ENCODE measurements around the gene GALNT9. TPM values are rescaled to one million over a fixed set of nuclear protein-coding genes. Genes with fewer than 3 reads are reported as not detected.

GALNT9 gene
- total RNA-seq, 1 experiment from 2014 or later = 1.7 TPM

DNA sequence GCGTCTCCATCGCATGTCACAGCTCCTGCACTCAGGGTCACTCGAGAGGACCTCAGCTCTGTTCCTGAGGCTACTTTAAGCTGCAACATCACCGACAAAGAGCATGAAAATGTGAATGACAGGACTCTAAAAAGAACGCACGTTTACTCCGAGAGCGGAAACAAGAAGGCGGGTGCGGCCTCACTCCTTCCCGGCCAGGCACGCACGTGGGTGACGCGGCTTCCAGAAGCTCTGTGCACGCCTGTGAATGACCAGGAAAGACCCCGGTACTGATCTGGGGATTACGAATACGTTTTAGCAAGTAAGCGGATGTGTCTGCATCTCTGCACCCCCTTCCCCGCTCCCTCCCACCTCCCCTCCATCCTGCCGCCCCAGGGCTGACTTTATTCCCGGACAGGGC is 15.2 kb upstream of the GALNT9 start:
- no peak for DNase-seq (ENCODE audit: low spot score)

DNA sequence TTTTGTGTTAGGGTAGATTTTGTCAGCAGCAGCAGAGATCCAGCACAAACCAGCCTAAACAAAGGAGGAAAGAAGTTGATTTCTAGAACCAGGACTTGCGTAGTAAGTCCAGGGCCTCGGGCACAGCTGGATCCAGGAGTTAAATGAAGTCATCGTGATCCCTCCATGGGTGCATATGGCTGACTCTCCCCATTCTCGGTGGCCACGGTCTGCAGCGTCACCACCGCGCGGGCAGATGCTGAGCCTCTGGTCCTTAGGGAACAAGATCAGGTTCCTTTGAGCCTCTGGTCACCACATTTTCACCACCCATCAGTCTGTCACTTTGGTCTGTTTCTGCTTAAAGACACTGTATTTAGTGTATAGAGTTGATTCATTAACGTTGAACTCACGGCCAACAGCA is 14.8 kb upstream of the GALNT9 start:
- DNase-seq (ENCODE audit: low spot score) = no peak

DNA sequence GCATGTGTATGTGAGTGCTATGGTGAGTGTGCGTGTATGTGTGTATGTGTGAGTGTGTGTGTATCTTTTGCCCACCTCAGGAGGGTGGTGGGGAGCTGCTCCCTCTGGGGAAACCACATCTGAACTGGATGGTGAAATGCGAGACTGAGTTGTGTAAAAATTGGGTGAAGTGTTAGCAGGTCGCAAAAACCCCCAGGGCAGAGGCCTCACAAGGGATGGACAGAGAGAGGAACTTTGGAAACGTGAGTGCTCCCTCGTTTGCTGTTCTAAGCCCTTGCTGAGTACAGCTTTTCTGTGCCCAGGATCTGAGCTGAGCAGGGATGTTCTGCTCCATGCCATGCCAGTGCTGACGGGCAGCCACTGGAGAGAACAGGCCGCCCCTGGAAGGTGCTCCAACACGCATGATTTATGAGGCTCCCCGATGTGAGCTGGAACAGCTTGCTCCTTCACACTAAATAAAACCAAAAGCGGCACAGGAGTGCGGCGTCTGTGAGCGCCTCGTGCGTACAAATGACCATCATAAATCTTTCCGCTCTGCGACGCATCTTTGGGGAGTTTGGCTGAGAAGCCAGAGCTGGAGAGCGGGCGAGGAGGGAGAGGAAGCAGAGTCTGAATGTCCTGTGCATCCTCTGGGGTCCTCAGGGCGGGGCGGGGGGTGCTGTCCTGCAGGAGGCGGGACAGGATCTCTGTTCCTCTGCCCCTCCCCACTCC is 14.1 kb upstream of the GALNT9 start:
- DNase-seq (ENCODE audit: low spot score) = no peak

DNA sequence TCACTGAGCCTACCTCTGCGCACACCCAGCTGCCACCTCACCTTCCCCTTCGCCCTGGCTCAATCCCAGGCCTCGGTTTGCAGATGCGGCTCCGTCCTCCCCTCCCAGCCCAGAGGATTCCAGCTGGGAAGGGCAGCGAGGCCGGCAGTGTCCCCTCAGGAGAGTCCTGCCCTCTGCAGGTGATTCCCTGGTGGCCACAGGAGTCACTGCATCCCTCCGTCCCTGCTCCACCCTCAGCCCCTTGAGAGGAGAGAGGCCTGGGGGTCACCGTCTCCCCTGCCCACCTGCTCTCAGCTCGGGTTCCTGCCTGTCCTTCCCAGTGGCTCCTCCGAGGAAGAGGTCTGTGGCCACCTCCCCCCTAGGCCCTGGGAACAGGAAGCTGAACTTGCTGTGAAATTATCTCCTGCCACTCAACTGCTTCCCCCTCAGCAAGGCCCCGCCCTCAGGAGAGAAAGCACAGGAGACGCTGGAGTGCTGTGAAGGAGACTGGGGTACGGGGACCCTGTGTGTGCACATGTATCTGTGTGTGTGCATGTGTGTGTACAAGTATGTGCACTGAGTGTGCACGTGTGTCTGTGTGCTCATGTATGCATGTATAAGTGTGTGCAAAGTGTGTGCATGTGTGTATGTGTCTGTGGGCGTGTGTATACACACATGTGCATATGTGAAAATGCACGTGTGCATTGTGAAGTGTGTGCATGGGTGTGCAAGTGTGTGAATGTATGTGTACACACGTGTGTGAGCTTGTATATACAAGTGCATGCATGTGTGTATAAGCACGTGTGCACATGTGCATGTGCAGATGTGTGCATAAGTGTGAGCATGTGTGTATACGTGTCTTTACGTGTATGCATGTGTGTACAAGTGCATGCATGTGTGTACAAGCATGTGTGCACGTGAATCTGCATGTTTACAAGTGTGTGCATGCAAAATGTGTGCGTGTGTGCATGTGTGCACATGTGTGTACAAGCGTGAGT is 13.2 kb upstream of the GALNT9 start:
- no peak for DNase-seq (ENCODE audit: low spot score)

DNA sequence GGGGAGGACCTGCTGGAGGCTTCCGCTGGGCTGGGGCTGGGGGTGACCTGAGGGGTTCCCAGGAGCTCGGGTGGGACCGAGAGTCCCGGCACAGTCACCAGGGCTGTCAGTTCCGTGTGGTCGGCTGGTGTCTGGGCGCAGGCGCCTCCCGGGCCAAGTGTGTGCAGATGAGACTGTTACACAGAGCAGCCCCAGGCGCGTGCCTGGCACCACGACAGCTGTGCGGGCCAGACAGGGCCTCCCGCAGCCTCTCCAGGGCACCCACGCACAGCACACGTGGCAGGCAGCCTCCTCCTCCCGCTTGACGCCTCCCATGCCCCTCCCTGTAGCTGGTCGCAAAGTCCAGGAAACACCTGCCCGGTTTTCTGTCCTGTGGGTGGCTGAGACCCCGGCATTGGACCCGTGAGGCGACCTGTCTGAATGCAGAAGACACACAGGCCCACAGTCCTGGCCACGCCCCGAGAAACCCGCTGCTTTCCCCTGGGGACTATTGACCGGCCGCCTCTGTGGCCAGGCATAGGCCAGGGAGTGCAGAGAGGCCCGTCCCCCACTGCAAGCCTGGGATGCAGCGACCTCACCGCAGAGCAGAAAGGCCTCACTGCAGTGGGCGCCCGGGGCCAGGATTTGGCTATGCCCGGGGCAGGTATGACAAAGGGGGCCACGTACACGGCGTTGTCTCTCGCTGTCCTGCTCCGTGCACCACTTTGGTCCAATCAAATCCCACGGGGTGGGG is 12.1 kb upstream of the GALNT9 start:
- DNase-seq (ENCODE audit: low spot score) = no peak

DNA sequence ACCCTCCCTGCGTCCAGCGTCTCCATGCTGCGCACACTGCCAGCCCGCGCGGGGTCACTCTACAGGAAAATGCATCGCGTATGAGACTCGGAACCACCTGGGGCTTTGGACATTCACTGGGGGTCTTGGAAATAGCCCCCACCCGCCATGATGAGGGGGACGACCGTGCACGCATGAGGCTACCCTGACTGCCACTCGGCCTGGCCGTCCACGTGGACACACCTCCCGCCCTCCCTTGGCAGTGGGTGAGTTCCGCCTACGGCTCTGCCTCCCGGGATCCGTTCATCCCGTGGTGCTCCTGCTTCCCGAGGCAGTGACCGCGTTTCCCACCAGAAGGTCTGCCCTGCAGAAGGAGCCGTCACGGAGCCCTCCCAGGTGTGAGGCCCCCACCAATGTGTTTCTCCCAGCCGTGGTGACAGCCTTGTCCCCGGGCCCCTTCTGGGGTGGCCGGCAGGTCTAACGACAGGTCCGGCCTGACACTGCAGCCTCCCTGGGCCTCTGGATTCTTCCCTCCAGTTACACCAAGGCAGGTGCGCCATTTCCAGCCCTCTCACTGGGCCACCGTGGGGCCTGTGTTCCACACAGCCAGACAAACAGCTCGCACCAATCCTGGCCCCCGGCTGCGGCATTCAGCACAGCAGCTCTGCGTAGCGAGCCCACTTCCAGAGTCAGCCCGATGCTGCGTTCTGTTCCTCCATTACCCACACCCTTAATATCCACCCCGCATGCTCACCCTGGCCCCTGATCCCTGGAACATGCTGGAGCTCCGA is 11.1 kb upstream of the GALNT9 start:
- DNase-seq (ENCODE audit: low spot score) = no peak

DNA sequence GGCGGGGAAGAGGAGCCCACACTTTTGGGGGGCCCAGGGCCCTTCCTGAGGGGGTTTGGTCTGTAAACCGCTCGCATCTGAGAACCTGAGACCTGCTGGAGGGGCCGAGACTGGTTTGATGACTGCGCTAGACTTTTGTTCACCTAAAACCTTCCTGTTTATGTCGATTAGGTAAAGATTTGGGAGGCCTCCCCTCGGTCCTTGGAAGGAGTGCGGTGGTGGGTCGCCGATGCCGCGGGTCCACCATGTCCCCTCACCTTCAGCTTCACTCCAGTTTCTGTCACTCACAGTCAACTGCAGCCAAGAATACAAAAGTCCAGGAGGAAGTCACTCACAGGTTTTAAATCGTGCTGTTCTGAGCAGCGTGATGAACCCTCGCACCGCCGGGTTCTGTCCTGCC is 10.5 kb upstream of the GALNT9 start:
- no peak for DNase-seq (ENCODE audit: low spot score)

DNA sequence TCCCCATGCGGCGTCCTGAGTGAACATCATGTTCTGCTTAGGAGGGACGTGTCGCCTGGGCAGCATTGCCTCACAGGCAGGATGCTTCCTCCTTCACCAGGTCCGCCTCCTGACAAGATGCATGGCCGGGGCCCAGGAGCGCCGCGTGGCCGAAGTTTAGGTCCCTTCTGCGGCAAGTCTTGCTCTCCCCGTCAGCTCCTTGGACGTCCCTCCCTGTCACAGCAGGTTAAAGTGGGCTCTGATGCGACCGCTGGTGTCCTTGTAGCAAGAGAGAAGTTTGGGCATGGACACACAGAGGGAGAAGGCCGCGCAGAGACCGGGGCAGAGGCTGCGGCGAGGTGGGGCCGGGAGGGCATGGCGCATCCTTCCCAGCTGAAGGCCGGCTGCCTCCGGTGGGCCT is 9.4 kb upstream of the GALNT9 start:
- DNase-seq (ENCODE audit: low spot score) = no peak

DNA sequence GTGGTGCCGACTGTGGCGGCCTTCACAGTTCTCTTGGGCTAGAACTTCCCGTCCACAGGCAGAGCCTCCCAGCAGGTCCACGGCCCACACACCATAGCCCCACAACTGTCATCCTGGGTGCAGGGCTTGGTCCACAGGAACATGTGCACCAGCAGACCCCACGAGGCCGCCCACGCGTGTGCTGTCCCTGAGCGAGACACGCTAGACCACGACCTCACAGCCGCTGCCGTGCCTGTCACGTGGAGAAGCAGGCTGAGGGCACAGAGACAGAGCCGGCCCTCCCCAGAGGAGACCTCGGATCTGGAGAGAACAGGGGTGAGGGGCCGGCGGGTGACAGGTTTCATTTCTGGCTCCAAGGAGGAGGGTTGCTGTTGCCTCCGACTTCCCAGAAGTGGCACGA is 8.9 kb upstream of the GALNT9 start:
- no peak for DNase-seq (ENCODE audit: low spot score)

DNA sequence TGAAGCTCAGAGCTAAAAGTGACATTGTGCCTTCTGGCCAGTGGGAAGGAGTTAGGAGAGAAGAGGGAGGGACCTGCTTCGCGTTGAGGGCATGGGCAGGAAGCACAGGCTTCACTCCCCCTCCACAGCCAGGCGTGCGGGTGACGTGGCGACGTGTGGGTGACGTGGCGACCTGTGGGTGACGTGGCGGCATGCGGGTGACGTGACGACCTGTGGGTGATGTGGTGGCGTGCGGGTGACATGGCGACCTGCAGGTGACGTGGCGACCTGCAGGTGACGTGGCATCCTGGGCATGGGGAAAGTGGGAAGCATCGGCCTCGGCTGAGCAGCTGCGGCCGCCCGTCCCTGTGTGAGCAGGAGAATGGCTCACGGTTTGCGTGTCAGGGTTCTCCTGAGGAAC is 8.2 kb upstream of the GALNT9 start:
- no peak for DNase-seq (ENCODE audit: low spot score)

DNA sequence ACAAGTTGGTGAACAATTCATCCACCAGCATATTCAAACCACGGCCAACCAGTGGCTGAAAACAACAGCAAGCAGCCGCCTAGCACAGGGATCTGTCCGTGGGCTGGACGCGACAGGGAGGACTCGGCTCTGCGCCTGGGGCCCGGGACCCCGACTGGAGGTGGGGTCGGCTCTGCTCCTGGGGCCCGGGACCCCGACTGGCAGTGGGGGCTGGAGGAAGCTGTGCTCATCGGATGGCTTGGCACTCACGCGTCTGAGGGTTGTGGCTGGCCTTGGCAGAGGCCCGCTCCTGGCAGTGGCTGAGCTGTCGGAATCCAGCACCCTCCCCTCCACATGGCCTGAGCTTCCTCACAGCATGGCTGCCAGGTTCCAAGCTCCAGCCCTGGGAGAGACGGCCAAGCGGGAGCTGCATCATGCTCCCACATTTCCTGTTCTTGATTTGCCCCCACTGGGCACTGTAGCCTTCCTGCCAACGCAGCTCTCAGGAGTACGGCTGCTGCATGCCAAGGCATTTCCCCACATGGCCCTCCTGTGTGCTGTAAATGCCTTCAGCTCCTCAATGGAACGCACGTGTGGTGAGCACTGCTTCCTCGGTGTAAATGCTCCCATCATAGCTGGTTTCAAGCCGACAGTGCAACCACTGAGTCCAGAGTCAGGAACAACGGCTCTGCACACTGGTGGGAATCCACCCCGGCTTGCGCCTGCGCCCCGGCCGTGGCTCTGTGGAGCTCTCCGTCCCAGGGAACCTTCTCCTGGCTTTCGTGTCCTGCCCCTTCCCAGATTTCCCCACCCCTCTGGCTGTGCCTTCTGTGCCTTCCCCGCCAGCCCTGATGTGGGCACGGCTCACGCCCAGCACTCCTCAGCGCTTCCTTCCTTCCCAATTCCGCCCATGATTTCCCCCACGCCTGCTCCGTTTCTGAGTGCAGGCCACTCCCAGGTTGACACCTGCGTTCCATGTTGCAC is 7.3 kb upstream of the GALNT9 start:
- DNase-seq (ENCODE audit: low spot score) = no peak

DNA sequence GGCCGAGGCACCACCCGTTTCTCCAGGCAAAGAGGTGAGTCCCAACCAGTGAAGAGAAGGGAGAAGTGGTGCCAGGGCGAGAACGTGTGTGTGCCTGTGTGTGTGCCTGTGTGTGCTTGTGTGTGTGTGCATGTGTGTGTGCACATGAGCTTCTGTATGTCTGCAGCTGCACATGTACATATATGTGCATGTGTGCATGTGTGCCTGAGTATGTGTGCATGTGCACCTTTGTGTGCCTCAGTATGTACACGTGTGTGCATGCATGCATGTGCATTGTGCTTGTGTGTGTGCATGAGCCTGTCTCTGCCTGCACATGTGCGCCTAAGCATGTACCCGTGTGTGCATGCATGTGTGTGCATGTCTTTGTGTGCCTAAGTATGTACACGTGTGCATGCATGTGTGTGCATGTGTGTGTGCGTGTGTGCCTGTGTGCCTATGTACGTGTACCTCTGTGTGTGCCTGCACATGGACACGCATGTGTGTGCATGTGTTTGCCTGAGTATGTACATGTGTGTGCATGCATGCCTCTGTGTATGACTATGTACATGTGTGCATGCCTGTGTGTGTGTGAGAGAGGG is 5.9 kb upstream of the GALNT9 start:
- DNase-seq (ENCODE audit: low spot score) = no peak

DNA sequence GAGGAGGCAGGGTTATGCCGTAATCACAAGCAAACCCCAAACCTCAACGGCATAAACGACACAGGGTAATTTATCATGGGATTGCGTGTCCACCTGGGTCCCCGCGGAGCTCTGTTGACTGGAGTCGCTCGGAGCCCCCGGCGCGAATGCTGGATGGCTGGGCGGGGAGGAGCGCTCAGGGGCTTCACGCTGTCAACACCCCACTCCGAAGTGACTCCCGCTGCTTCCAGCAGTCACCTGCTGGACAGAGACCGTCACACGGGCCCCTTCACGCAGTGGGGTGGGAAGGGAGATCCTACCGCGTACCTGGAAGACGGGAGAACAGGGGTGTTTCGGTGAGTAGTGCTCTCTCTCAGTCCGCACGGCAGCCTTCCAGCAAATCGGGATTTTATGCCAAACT is 4.4 kb upstream of the GALNT9 start:
- DNase-seq (ENCODE audit: low spot score) = no peak

DNA sequence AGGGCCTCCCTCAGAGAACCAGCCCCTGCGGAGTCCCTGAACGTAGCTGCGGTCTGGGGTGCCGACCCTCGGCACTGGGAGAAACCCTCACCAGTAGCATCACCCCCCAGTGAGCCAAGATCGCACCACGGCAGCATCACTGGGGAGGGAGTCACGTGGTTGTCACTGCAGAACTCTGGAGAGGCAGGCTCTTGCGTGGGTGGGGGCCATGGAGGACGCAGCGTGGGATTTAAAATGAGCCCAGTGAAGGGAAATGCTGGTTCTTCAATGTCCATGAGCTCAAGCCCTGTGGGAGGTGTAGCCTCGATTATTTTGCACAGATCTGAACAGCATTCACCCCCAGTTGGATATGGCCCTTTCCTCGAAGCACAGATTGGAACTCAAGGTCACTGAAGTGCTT is 3.9 kb upstream of the GALNT9 start:
- no peak for DNase-seq (ENCODE audit: low spot score)

DNA sequence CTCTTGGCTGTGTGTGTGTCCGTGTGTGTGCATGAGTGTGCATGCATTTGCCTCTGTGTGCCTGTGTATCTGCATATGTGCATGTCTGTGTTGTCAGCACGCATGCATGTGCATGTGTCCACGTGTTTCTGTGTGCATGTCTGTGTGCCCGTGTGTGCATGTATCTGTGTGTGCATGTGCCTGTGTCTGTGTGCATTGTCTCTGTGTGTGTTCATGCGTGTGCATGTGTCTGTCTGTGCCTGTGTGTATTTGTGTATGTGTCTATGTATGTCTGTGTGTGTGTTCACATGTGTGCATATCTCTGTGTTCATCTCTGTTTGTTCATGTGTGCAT is 1.1 kb upstream of the GALNT9 start:
- DNase-seq (ENCODE audit: low spot score) = no peak

DNA sequence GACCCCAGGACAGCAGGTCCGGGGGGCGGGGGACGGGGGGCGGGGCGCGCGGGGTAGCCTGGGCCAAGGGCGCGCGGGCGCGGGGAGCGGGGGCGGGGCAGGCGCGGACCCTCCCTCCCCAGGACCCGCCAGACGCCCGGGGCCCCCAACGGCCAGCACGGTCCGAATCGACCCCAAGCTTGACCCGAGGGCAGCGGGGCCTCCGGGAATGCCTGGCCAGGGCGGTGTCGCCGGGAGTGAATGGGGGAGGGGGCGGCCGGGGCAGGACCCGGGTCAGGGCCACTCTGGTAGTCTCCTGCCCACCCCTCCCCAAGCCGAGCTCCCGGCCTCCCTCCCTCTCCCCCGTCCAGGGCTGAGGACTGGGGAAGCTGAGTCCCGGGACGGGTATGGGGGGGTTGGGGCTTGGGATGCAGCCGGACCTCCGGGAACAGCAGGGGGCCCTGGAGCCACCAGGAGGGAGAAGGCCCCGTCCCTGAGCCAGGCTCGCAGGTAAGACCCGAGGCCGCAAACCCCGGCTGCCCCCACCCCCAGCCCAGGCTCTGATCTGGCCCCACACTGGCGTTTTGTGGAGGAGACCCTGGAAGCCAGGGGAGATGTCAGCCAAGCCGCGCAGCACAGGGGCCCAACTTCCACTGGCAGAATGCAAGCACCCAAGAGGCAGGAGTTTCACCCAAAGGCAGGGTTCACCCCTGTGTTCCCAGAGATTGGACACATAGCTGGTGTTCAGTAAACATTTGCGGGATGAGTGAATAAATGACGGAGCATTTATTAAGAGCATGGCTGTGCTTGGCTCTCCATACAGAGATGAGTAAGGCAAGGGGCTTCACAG is 545 bp upstream of the GALNT9 start:
- no peak for DNase-seq (ENCODE audit: low spot score)

DNA sequence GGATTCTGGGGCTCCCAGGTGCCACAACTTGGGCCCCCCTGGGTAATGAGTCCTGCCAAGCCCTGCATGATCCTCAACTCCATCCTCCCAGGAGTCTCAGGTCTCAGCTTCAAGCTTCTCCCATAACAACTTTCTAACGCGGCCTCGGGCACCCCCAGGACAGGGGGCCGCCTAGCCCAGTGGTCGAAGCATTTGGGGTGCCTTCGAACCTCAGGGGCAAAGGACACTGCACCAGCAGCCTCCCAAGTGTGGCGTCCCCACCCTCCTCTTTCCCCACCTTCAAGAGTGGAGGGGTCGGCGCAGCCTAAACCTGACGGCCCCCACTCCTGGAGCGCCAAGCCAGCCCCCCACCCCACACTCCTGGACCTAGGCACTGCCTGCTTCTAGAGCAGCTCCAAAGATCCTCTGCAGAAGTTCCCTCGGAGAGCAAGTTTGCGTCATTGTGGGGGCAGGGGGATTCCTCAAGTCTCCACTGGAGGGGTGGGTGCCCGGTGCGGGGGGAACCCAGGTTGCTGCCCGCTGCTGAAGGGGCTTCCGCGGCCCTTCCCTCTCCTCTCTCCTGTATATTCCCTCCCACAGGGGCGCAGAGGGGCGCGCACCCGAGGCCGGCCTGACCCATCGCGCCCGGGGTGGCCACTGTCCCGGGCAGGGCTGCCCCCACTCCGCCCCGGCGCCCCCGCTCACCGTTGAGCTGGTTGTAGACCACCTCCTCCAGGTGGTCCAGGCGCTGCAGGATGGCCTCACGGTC is 933 bp downstream of the GALNT9 start:
- no peak for DNase-seq (ENCODE audit: low spot score)

DNA sequence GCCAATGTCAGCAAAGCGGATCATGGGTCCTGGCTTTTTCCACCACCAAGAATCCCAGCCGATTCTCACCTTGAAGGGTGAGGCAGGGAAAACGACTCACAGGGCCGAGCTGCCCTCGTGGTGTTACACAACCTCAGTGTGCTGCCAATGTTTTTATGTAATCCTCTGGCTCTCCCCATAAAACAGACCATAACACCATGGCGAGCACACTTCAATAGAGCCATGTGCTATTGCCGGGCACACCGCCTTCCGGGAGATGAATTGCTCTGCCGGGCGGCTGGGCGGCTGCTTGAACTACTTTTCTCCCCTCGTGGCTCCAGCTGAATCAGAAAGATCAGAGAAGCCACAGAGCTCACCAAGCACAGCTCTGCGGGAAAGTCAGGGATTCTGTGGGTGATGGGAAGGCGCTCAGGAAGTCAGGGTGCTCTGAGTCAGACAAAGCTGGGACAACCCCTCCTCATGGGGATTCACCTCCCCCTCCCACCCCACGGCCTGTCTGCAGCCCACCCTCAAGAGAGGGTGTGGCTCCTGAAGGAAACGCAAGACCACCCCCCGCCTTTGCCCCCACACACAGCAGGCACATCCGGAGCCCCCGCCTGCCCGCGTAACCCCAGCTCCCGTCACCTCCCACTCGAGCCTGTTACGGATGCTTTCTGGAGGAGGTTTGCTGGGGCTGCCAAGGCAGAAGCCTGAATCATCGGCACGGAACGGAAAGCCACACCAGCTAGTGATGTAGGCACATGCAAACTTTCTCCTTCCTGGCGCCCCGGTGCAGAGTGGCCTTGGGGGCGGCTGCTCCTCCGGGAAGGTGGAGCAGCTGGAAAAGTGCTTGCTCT is 1.8 kb downstream of the GALNT9 start:
- peak; percentile 88 for DNase-seq (ENCODE audit: low spot score)

Data from H4 (cell line).